PC-9 (cell line): ENCODE data around the gene TSFM.

Experiments
- CTCF ChIP-seq: fragments of 200-600 bp; sonication (generic); conservative IDR thresholded peaks from 2 replicates; pipeline ENCODE4 v1.6.1; 2017; ENCODE audit warnings: mixed run types, antibody characterized with exemption, mild to moderate bottlenecking, moderate library complexity
- EZH2 ChIP-seq: fragments of 200-600 bp; sonication (generic); IDR thresholded peaks from 2 replicates; pipeline ENCODE4 v1.8.0; 2017; ENCODE audit warnings: antibody characterized with exemption, low read depth

- TF ChIP-seq EZH2 = no peak
- TF ChIP-seq CTCF = no peak
Observed at GRCh38 chr12:57771236-57771872, 11.2 kb upstream of the TSFM start.
